ENCODE data around the gene TMEM91.

Gene TMEM91

DNA sequence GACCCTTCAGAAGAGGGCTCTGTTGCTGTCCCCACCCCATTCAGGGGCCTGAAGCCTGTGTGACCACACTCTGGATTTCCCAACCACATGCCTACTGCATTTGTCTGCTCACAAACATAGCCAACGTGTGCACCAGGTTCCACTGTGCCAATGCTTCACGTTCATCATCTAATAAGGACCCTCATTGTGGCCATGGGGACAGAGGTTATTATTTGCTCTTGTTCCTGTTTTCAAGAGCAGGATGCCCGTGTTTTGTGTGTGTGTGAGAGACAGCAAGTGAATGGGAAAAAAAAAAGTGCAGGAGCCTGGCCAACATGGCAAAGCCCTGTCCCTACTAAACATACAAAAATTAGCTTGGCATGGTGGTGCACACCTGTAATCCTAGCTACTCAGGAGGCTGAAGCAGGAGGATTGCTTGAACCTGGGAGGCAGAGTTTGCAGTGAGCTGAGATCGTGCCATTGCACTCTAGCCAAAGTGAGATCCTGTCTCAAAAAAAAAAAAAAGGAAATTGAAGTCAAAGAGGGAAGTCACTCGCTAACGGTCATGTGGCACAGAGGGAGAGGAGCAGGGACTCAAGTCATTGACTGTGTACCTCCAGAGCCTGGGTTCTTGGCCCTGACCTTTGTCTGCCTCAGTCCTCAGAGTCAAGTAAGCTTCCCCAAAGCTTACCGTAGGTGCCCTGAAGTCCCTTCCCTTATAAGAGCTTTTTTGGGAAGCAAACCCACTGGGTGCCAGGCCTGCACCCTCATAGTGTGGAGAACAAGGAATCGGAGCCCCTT lies 44.0 kb downstream of the TMEM91 start:
- DNase-seq, result no peak
- H3K36me3 ChIP-seq (ENCODE audit: control insufficient read depth, insufficient read depth, low read length), result peaks cover 57% of the 10 kb centered on the region
- no peak overlapping the region for H3K4me3 ChIP-seq (ENCODE audit: insufficient read depth, low read depth, low read length, poor library complexity, severe bottlenecking)

DNA sequence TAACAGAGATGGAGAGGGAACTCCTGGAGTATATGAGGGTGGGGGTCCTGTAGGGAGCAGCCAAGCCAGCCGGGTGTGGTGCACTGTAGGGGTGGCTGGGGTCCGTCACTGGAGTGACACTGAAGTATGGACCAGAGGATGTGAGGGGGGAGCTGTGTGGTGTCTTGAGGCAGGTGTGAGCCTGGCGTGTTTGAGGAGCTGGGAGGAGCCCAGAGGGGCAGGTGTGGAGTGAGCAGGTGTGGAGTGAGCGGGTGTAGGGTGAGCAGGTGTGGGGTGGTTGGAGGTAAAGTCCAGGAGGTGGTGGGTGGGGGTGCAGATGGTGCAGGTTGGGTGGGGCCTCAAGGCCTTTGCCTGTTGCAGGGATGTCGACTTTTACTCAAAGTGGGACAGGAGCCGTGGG lies 45.0 kb downstream of the TMEM91 start:
- Histone ChIP-seq H3K27ac (ENCODE audit: insufficient read depth, low read length, poor library complexity, severe bottlenecking) (no peak overlapping the region), H3K27me3 (replicated peaks; ENCODE audit: control insufficient read depth, insufficient read depth, low read length, poor library complexity, severe bottlenecking) (no peaks in the 10 kb centered on the region), H3K4me1 (ENCODE audit: control insufficient read depth, insufficient read depth, low read length, poor library complexity, severe bottlenecking) (peaks cover 4% of the 10 kb centered on the region), H3K4me3 (ENCODE audit: insufficient read depth, low read depth, low read length, poor library complexity, severe bottlenecking) (no peak overlapping the region), H3K36me3 (ENCODE audit: control insufficient read depth, insufficient read depth, low read length) (peaks cover 62% of the 10 kb centered on the region), H3K9me3 (ENCODE audit: control insufficient read depth, low read length) (no peaks in the 10 kb centered on the region)
- DNase-seq, result no peak

More for the DNA sequence above, 44.0 kb downstream of the TMEM91 start:
- Histone ChIP-seq H3K9me3 (ENCODE audit: control insufficient read depth, low read length) (no peaks in the 10 kb centered on the region), H3K4me1 (ENCODE audit: control insufficient read depth, insufficient read depth, low read length, poor library complexity, severe bottlenecking) (peaks cover under 1% of the 10 kb centered on the region), H3K27me3 (replicated peaks; ENCODE audit: control insufficient read depth, insufficient read depth, low read length, poor library complexity, severe bottlenecking) (no peaks in the 10 kb centered on the region), H3K27ac (ENCODE audit: insufficient read depth, low read length, poor library complexity, severe bottlenecking) (no peak overlapping the region)

DNA sequence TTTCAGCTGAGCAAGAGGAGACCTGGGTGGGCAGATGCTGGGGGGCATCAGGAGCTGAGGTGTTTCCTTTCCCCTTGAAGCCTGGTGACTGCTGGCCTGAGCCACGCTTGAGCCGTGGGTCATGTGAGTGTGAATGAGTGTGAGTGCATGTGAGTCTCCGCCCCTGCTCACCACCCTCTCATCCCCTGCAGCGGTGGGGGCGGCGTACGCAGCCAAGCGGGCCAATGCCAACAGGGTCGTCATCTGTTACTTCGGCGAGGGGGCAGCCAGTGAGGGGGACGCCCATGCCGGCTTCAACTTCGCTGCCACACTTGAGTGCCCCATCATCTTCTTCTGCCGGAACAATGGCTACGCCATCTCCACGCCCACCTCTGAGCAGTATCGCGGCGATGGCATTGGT lies 45.6 kb downstream of the TMEM91 start:
- no peak for DNase-seq
- Histone ChIP-seq H3K36me3 (ENCODE audit: control insufficient read depth, insufficient read depth, low read length) (peaks cover 60% of the 10 kb centered on the region), H3K27ac (ENCODE audit: insufficient read depth, low read length, poor library complexity, severe bottlenecking) (no peak overlapping the region), H3K4me1 (ENCODE audit: control insufficient read depth, insufficient read depth, low read length, poor library complexity, severe bottlenecking) (peaks cover 4% of the 10 kb centered on the region), H3K4me3 (ENCODE audit: insufficient read depth, low read depth, low read length, poor library complexity, severe bottlenecking) (no peak overlapping the region), H3K9me3 (ENCODE audit: control insufficient read depth, low read length) (no peaks in the 10 kb centered on the region), H3K27me3 (replicated peaks; ENCODE audit: control insufficient read depth, insufficient read depth, low read length, poor library complexity, severe bottlenecking) (no peaks in the 10 kb centered on the region)

DNA sequence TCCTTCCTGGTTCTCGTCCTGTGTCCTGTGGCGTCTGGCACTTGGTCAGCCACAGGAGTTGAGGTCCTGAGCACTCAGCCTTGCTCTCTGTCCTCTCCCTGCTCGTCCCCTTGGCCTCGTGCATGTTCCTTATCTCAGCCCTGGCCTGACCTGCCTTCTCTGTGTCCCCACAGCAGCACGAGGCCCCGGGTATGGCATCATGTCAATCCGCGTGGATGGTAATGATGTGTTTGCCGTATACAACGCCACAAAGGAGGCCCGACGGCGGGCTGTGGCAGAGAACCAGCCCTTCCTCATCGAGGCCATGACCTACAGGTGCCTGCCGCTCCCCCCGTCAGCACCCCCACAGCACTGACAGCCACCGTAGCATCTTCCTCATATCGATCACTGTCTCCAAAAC lies 46.1 kb downstream of the TMEM91 start:
- H3K4me1 ChIP-seq (ENCODE audit: control insufficient read depth, insufficient read depth, low read length, poor library complexity, severe bottlenecking), result peaks cover 8% of the 10 kb centered on the region
- no peak overlapping the region for H3K4me3 ChIP-seq (ENCODE audit: insufficient read depth, low read depth, low read length, poor library complexity, severe bottlenecking)
- peaks cover 56% of the 10 kb centered on the region for H3K36me3 ChIP-seq (ENCODE audit: control insufficient read depth, insufficient read depth, low read length)
- no peak for DNase-seq
- no peaks in the 10 kb centered on the region for H3K27me3 ChIP-seq (replicated peaks; ENCODE audit: control insufficient read depth, insufficient read depth, low read length, poor library complexity, severe bottlenecking)
- H3K27ac ChIP-seq (ENCODE audit: insufficient read depth, low read length, poor library complexity, severe bottlenecking), result no peak overlapping the region
- no peaks in the 10 kb centered on the region for H3K9me3 ChIP-seq (ENCODE audit: control insufficient read depth, low read length)

DNA sequence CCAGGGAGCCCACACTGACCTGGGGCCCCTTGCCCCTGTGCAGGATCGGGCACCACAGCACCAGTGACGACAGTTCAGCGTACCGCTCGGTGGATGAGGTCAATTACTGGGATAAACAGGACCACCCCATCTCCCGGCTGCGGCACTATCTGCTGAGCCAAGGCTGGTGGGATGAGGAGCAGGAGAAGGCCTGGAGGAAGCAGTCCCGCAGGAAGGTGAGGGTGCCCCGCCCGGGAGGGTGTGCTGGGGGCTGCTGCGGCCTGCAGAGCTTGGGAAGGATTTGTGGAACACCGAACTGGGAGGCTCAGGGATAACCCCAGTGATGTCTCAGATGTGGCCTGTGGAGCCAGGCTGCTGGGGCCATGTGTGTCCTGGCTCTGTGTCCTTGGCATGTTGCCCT lies 46.6 kb downstream of the TMEM91 start:
- Histone ChIP-seq H3K27me3 (replicated peaks; ENCODE audit: control insufficient read depth, insufficient read depth, low read length, poor library complexity, severe bottlenecking) (no peaks in the 10 kb centered on the region), H3K36me3 (ENCODE audit: control insufficient read depth, insufficient read depth, low read length) (peaks cover 56% of the 10 kb centered on the region), H3K9me3 (ENCODE audit: control insufficient read depth, low read length) (no peaks in the 10 kb centered on the region), H3K27ac (ENCODE audit: insufficient read depth, low read length, poor library complexity, severe bottlenecking) (no peak overlapping the region), H3K4me1 (ENCODE audit: control insufficient read depth, insufficient read depth, low read length, poor library complexity, severe bottlenecking) (peaks cover 12% of the 10 kb centered on the region), H3K4me3 (ENCODE audit: insufficient read depth, low read depth, low read length, poor library complexity, severe bottlenecking) (no peak overlapping the region)
- DNase-seq, result no peak

DNA sequence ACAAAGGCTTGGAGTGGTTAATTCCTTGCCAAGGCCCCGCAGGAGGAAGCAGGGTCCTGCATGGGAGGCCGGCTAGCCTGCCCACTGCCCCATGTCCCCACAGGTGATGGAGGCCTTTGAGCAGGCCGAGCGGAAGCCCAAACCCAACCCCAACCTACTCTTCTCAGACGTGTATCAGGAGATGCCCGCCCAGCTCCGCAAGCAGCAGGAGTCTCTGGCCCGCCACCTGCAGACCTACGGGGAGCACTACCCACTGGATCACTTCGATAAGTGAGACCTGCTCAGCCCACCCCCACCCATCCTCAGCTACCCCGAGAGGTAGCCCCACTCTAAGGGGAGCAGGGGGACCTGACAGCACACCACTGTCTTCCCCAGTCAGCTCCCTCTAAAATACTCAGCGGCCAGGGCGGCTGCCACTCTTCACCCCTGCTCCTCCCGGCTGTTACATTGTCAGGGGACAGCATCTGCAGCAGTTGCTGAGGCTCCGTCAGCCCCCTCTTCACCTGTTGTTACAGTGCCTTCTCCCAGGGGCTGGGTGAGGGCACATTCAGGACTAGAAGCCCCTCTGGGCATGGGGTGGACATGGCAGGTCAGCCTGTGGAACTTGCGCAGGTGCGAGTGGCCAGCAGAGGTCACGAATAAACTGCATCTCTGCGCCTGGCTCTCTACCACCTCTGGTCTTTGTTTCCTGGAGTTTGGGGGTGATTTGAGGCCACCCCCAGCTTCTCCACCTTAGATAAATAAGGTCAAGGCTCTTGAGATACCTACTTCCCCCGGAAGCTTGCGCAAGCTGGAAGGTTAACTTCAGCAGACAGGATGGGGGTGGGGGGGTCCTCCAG lies 48.2 kb downstream of the TMEM91 start:
- Histone ChIP-seq H3K27ac (ENCODE audit: insufficient read depth, low read length, poor library complexity, severe bottlenecking) (no peak overlapping the region), H3K9me3 (ENCODE audit: control insufficient read depth, low read length) (no peaks in the 10 kb centered on the region), H3K27me3 (replicated peaks; ENCODE audit: control insufficient read depth, insufficient read depth, low read length, poor library complexity, severe bottlenecking) (no peaks in the 10 kb centered on the region), H3K4me1 (ENCODE audit: control insufficient read depth, insufficient read depth, low read length, poor library complexity, severe bottlenecking) (peaks cover 23% of the 10 kb centered on the region), H3K4me3 (ENCODE audit: insufficient read depth, low read depth, low read length, poor library complexity, severe bottlenecking) (no peak overlapping the region), H3K36me3 (ENCODE audit: control insufficient read depth, insufficient read depth, low read length) (peaks cover 42% of the 10 kb centered on the region)
- DNase-seq, result no peak

DNA sequence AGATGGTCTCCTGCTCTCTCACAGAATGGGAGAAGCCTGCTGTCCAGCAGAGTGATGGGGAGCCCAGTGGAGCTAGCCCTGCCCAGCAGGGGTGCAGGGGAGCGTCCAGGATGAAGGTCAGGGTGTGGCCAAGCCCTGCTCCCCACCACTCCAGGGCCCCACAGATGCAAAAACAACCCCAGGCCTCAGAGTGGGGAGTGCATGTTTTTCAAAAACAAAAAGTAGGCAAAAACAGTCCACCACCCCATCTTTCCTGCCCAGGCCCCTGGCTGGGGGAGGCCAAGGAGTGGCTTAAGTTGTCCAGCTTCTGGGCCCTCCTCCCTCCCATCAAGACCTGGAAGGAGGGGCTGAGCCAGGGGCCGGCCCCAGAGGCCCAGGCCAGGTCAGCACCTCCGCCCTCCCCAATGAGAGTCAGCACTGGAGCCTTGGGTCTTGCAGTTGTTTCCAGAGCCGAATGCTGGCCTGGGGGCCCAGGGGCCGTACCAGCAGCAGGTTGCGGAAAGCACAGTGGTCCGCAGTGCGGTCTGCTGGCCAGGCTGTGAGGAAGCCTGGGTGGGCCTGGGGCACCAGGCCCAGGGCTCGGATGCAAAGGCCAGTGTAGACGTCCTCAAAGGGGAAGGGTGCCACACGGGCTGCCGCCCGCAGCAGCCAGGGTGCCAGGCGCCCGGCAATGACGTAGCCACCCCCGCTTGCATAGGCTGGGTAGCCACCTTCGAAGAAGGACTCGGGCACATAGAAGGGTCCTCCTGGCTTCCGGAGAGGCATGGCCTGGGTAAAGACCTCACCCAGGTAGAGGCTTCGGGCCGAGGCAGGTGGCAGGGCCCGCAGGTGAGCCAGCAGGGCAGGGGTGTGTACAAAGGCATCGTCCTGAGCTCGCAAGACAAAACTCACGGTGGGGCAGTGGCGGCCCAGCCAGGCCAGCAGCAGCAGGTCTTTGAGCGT lies 49.1 kb downstream of the TMEM91 start:
- H3K4me1 ChIP-seq (ENCODE audit: control insufficient read depth, insufficient read depth, low read length, poor library complexity, severe bottlenecking), result peaks cover 23% of the 10 kb centered on the region
- no peak for DNase-seq
- H3K27me3 ChIP-seq (replicated peaks; ENCODE audit: control insufficient read depth, insufficient read depth, low read length, poor library complexity, severe bottlenecking), result no peaks in the 10 kb centered on the region
- no peak overlapping the region for H3K4me3 ChIP-seq (ENCODE audit: insufficient read depth, low read depth, low read length, poor library complexity, severe bottlenecking)
- no peak overlapping the region for H3K27ac ChIP-seq (ENCODE audit: insufficient read depth, low read length, poor library complexity, severe bottlenecking)
- H3K36me3 ChIP-seq (ENCODE audit: control insufficient read depth, insufficient read depth, low read length), result peaks cover 33% of the 10 kb centered on the region
- H3K9me3 ChIP-seq (ENCODE audit: control insufficient read depth, low read length), result no peaks in the 10 kb centered on the region

DNA sequence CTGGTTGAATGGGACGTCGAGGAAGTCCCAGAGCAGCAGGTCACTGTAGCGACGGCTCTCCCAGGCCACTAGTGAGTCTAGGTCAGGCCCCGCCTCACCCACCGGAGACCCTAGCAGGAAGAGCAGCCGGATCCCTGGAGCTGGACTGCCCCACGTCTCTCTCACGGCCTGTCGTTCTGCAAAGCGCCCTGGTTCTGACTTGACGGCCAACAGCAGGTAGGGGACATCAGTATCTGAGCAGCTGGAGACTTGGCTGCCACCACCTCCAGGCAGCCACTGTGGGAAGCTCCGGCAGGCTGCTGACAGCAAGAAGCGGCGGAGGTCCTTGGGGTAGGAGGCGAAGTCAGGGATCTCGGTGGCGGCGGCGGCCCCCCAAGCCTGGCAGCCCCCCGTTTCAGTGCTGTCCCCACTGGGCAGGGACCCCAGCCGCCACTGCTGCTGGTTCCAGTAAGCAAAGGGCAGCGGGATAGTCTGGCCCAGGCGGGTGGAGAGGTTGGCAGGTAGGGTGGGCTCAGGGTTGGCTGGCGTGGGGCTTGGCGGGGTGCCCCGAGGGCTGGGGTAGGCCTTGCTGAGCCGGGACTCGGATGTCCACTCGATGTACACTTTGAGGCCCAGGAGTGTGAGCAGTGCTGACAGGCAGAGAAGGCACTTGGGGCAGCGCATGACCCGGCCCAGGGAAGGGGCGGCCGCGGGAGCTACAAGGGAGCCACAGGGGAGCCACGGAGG lies 49.9 kb downstream of the TMEM91 start:
- peaks cover 23% of the 10 kb centered on the region for H3K4me1 ChIP-seq (ENCODE audit: control insufficient read depth, insufficient read depth, low read length, poor library complexity, severe bottlenecking)
- H3K27ac ChIP-seq (ENCODE audit: insufficient read depth, low read length, poor library complexity, severe bottlenecking), result no peak overlapping the region
- no peaks in the 10 kb centered on the region for H3K27me3 ChIP-seq (replicated peaks; ENCODE audit: control insufficient read depth, insufficient read depth, low read length, poor library complexity, severe bottlenecking)
- no peak for DNase-seq
- peaks cover 26% of the 10 kb centered on the region for H3K36me3 ChIP-seq (ENCODE audit: control insufficient read depth, insufficient read depth, low read length)
- no peaks in the 10 kb centered on the region for H3K9me3 ChIP-seq (ENCODE audit: control insufficient read depth, low read length)
- H3K4me3 ChIP-seq (ENCODE audit: insufficient read depth, low read depth, low read length, poor library complexity, severe bottlenecking), result no peak overlapping the region

DNA sequence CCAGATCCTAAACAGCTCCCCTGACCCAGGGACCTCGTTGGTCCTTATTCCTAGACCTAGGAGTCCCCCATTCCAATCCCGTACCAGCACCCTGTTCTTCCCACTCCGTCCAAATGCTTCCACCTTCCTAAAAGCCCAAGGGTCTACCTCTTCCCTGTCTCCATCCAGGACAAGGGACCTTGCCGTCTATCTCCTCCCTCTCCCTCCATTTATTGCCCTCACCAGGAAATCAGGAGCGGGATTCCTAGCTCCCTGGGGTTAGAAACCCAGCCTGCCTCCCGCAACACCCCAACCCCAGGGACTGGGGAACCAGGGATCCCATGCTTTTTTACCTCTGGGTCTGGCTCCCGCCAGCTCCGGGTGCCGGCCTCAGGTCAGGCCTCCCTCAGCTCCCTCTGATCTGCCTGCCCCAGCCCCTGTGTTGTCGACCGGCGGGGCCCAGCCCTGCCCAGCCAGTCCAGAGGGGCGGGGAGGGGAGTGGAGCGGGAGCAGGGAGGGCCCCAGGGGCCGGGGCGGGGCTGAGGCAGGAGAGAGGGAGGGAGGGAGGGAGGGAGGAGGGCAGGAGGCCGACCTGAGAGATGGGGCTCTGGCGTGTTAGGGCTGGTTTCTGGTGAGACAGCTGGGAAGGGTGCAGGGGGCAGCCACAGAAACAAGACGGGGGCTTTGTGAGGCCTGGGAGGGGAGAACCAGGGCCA lies 50.8 kb downstream of the TMEM91 start, which contains the start of gene B3GNT8:
Gene B3GNT8, minus strand, starts transcription at position 423 of the 695 bp plus-strand sequence. CDS start 596 bp downstream, outside the sequence.
- no peaks in the 10 kb centered on the region for H3K27me3 ChIP-seq (replicated peaks; ENCODE audit: control insufficient read depth, insufficient read depth, low read length, poor library complexity, severe bottlenecking)
- H3K9me3 ChIP-seq (ENCODE audit: control insufficient read depth, low read length), result no peaks in the 10 kb centered on the region
- peak within 1 kb of the TSS; percentile 55 for H3K4me3 ChIP-seq (ENCODE audit: insufficient read depth, low read depth, low read length, poor library complexity, severe bottlenecking)
- peaks cover 24% of the 10 kb centered on the region for H3K36me3 ChIP-seq (ENCODE audit: control insufficient read depth, insufficient read depth, low read length)
- peaks cover 23% of the 10 kb centered on the region for H3K4me1 ChIP-seq (ENCODE audit: control insufficient read depth, insufficient read depth, low read length, poor library complexity, severe bottlenecking)
- DNase-seq, result peak; percentile 11 to 41 (median 28)
- H3K27ac ChIP-seq (ENCODE audit: insufficient read depth, low read length, poor library complexity, severe bottlenecking), result peak within 1 kb of the TSS; percentile 60
